ENCODE data around the gene ZNF331. TPM values are rescaled to one million over a fixed set of nuclear protein-coding genes. Genes with fewer than 3 reads are reported as not detected.

ZNF331 gene
- total and polyA plus RNA-seq, 2 of the 8 experiments (the other 6 are each of a cell fraction or from before 2014, with no cell fraction given) = 30.0 to 44.1 TPM

DNA sequence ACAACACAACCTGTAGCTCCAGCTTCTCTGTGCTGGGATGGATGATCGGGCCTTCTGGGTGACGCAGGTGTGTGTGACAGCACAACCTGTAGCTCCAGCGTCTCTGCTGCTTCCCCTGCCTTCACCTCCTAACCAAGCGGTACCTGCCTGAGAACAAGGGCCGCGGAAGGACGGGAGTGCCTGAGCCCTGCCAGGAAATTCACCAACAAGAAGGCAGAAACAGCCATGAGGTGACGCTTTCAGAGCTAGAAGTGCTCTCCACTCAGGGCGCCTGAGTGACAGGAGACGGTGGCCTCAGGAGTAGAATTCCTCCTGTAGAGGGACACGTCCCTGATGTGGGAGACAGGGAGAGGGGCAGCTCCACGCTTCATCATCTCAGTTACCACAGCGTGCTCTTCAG lies 17.4 kb downstream of the ZNF331 start:
- H3K79me1 ChIP-seq (ENCODE audit: low read depth, low read length) = peaks cover 4% of the 10 kb centered on the region
- peaks cover 0 to 20% (median 11%) of the 10 kb centered on the region in 4 experiments; a peak in 6 of 8 replicates for H3K36me3 ChIP-seq (ENCODE audit: control insufficient read depth in 2 of 4, insufficient read depth in 4 of 4, low read length in 3 of 4)
- 91% methylated on average over 12 of the region's 13 CpGs; no CpG with 5 or more reads in 1 of the 2 experiments for WGBS, 2 experiments (ENCODE audit: extremely low coverage in 1 of 2, insufficient coverage in 1 of 2, insufficient read length in 1 of 2, insufficient replicate concordance in 2 of 2, low coverage in 1 of 2, low lambda C conversion rate in 2 of 2, missing lambda C conversion rate in 1 of 2)
- H4K91ac ChIP-seq (replicated peaks; ENCODE audit: insufficient read length, low read length) = no peak overlapping the region
- no peak overlapping the region for H2BK20ac ChIP-seq (ENCODE audit: low read length)
- peaks cover 0 to 6% of the 10 kb centered on the region in 2 experiments for H4K20me1 ChIP-seq (replicated peaks in 1 of 2; ENCODE audit: control insufficient read depth in 1 of 2, insufficient read depth in 2 of 2, low read length in 2 of 2)
- no peak overlapping the region for H3K18ac ChIP-seq (ENCODE audit: extremely low read depth, low read length)
- no peak overlapping the region for H3K4me2 ChIP-seq (ENCODE audit: insufficient read depth in 1 of 2, low read depth in 2 of 2, low read length in 2 of 2)
- H3K9me3 ChIP-seq (ENCODE audit: insufficient read depth in 2 of 2, low read depth in 1 of 2, low read length in 1 of 2) = peaks cover 0 to 10% of the 10 kb centered on the region in 2 experiments; a peak in 1 of 4 replicates
- H3K23ac ChIP-seq (ENCODE audit: insufficient read length) = no peak overlapping the region
- no peak overlapping the region for H3K9ac ChIP-seq (replicated peaks in 1 of 4; ENCODE audit: extremely low read depth in 1 of 4, low read depth in 3 of 4, low read length in 3 of 4)
- no peak overlapping the region for H2AK5ac ChIP-seq (ENCODE audit: low read depth, low read length)
- H2BK12ac ChIP-seq (ENCODE audit: low read depth, low read length) = no peak overlapping the region
- 0 out of 2 replicates have a peak, but pooled peaks cover 1% of the 10 kb centered on the region for H3K23me2 ChIP-seq (ENCODE audit: low read depth, low read length)
- no peak overlapping the region for H2AFZ ChIP-seq (ENCODE audit: low read length)
- H3K4me3 ChIP-seq (ENCODE audit: extremely low read depth in 1 of 4, insufficient read depth in 2 of 4, low read depth in 3 of 4, low read length in 4 of 4) = no peak overlapping the region
- no peak overlapping the region for H3K14ac ChIP-seq (ENCODE audit: insufficient read length)
- H2BK5ac ChIP-seq (ENCODE audit: low read depth, low read length) = no peak overlapping the region
- no peak overlapping the region for H3K27ac ChIP-seq (ENCODE audit: low read depth, low read length)
- no peaks in the 10 kb centered on the region for H3K27me3 ChIP-seq (replicated peaks in 1 of 4; ENCODE audit: control insufficient read depth in 3 of 4, extremely low read depth in 1 of 4, insufficient read depth in 3 of 4, low read length in 3 of 4)
- ChIA-PET CTCF (ENCODE audit: partially characterized antibody) (interaction anchor here (0.7 to 1.2 kb wide), 2 partner anchors 13 to 298 kb away, joined by 3 read pairs; no protein-coding TSS in a partner anchor), POLR2A (ENCODE audit: partially characterized antibody) (no interaction called here)
- DNase-seq (ENCODE audit: low read depth in 1 of 2, low spot score in 2 of 2) (no peak), FAIRE-seq (no peak)
- no peak overlapping the region for H3K4ac ChIP-seq (replicated peaks; ENCODE audit: insufficient read length, low read depth, low read length)
- H3K4me1 ChIP-seq (replicated peaks in 1 of 4; ENCODE audit: control insufficient read depth in 3 of 4, insufficient read depth in 4 of 4, low read length in 3 of 4) = no peaks in the 10 kb centered on the region
- no peak overlapping the region for H2BK120ac ChIP-seq (replicated peaks; ENCODE audit: low read depth, low read length)
- no peak overlapping the region for H2BK15ac ChIP-seq (ENCODE audit: low read length)
- H3K56ac ChIP-seq (replicated peaks; ENCODE audit: insufficient read length, low read depth, low read length) = no peak overlapping the region
- no peak overlapping the region for H4K8ac ChIP-seq (ENCODE audit: extremely low read depth, insufficient read depth, low read length)
- H3K79me2 ChIP-seq (ENCODE audit: control insufficient read depth in 1 of 2, insufficient read depth in 2 of 2, low read length in 2 of 2) = peaks cover 0 to 2% of the 10 kb centered on the region in 2 experiments; a peak in 1 of 4 replicates
- H4K5ac ChIP-seq (ENCODE audit: insufficient read length, low read depth, low read length) = no peak overlapping the region
- TF ChIP-seq KDM5A (IDR thresholded peaks at IDR 0.05; ENCODE audit: low read length) (no peak), RAD21 (IDR thresholded peaks at IDR 0.05 in 1 of 2, conservative IDR thresholded peaks at IDR 0.05 in 1 of 2; ENCODE audit: low read depth in 2 of 2, low read length in 2 of 2) (no peak), SP2 (IDR thresholded peaks at IDR 0.05; ENCODE audit: low read length) (no peak), CBX8 (IDR thresholded peaks at IDR 0.05; ENCODE audit: borderline replicate concordance, low read depth, low read length) (no peak), NANOG (IDR thresholded peaks at IDR 0.05; ENCODE audit: insufficient read depth, low read depth, low read length, poor library complexity, severe bottlenecking) (no peak), BRCA1 (IDR thresholded peaks at IDR 0.05; ENCODE audit: low read depth, low read length) (no peak), SP4 (IDR thresholded peaks at IDR 0.05; ENCODE audit: low read length) (no peak), RFX5 (IDR thresholded peaks at IDR 0.05; ENCODE audit: borderline replicate concordance, low read depth, low read length) (no peak), ASH2L (IDR thresholded peaks at IDR 0.05; ENCODE audit: low read length) (no peak), RXRA (IDR thresholded peaks at IDR 0.05; ENCODE audit: insufficient read depth, low read depth, low read length) (no peak), HDAC2 (IDR thresholded peaks at IDR 0.05; ENCODE audit: borderline replicate concordance in 1 of 2, low read depth in 2 of 2, low read length in 2 of 2) (no peak), SIX5 (IDR thresholded peaks at IDR 0.05; ENCODE audit: low read depth, low read length) (no peak)
- TF ChIP-seq, protein P1, sequence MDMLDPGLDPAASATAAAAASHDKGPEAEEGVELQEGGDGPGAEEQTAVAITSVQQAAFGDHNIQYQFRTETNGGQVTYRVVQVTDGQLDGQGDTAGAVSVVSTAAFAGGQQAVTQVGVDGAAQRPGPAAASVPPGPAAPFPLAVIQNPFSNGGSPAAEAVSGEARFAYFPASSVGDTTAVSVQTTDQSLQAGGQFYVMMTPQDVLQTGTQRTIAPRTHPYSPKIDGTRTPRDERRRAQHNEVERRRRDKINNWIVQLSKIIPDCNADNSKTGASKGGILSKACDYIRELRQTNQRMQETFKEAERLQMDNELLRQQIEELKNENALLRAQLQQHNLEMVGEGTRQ (IDR thresholded peaks at IDR 0.05; ENCODE audit: low read length) = no peak

All from H1 (cell line).